ENCODE results near the gene EFCAB9. TPM values are rescaled to one million over a fixed set of nuclear protein-coding genes. Genes with fewer than 3 reads are reported as not detected.

EFCAB9 gene
- total and polyA plus RNA-seq, 2 of the 8 experiments (the other 6 are each of a cell fraction or from before 2014, with no cell fraction given) = not detected

DNA sequence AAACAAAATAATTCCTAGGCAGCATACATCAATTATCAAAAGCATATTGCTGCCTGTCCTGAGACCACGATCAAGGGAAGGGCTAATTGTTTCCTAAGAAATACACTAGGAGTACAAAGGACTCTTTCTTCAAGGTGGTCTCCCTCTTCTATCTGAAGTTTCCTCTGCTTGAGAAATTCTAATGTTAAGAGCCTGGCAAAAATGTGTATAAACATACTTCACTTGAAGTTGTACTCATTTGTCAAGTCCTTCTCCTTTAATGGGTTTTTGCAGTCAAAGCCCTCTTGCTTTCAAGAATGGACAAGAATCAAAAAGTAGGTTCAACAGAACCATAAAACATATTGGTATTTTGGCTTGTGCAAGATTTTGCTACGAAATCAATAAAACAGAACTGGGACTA, 58.5 kb downstream of the EFCAB9 start:
- no peak overlapping the region for H3K9ac ChIP-seq (replicated peaks in 1 of 4; ENCODE audit: extremely low read depth in 1 of 4, low read depth in 3 of 4, low read length in 3 of 4)
- no peak overlapping the region for H4K8ac ChIP-seq (ENCODE audit: extremely low read depth, insufficient read depth, low read length)
- H3K4ac ChIP-seq (replicated peaks; ENCODE audit: insufficient read length, low read depth, low read length) = no peak overlapping the region
- no peak overlapping the region for H4K5ac ChIP-seq (ENCODE audit: insufficient read length, low read depth, low read length)
- H3K4me1 ChIP-seq (replicated peaks in 1 of 4; ENCODE audit: control insufficient read depth in 3 of 4, insufficient read depth in 4 of 4, low read length in 3 of 4) = no peaks in the 10 kb centered on the region
- no peak overlapping the region for H3K14ac ChIP-seq (ENCODE audit: insufficient read length)
- WGBS, 2 experiments (ENCODE audit: extremely low coverage in 1 of 2, insufficient coverage in 1 of 2, insufficient read length in 1 of 2, insufficient replicate concordance in 2 of 2, low coverage in 1 of 2, low lambda C conversion rate in 2 of 2, missing lambda C conversion rate in 1 of 2) = 92% methylated on average over 2 of the region's 2 CpGs; no CpG with 5 or more reads in 1 of the 2 experiments
- peaks cover 2 to 18% (median 11%) of the 10 kb centered on the region in 4 experiments; a peak in 5 of 8 replicates for H3K36me3 ChIP-seq (ENCODE audit: control insufficient read depth in 2 of 4, insufficient read depth in 4 of 4, low read length in 3 of 4)
- H2AK5ac ChIP-seq (ENCODE audit: low read depth, low read length) = no peak overlapping the region
- ChIA-PET POLR2A (ENCODE audit: partially characterized antibody) (interaction anchor here (1.0 kb wide), 1 partner anchor 30 kb away, joined by 4 read pairs; no protein-coding TSS in a partner anchor), CTCF (ENCODE audit: partially characterized antibody) (no interaction called here)
- peaks cover 8% of the 10 kb centered on the region for H3K79me1 ChIP-seq (ENCODE audit: low read depth, low read length)
- peaks cover 0 to 74% of the 10 kb centered on the region in 2 experiments; a peak in 3 of 4 replicates for H3K79me2 ChIP-seq (ENCODE audit: control insufficient read depth in 1 of 2, insufficient read depth in 2 of 2, low read length in 2 of 2)
- no peak overlapping the region for H3K27ac ChIP-seq (ENCODE audit: low read depth, low read length)
- DNase-seq (ENCODE audit: low read depth in 1 of 2, low spot score in 2 of 2) (no peak), FAIRE-seq (no peak)
- H2AFZ ChIP-seq (ENCODE audit: low read length) = no peak overlapping the region
- no peak overlapping the region for H2BK120ac ChIP-seq (replicated peaks; ENCODE audit: low read depth, low read length)
- no peak overlapping the region for H2BK20ac ChIP-seq (ENCODE audit: low read length)
- H3K4me3 ChIP-seq (ENCODE audit: extremely low read depth in 1 of 4, insufficient read depth in 2 of 4, low read depth in 3 of 4, low read length in 4 of 4) = no peak overlapping the region
- H3K9me3 ChIP-seq (ENCODE audit: insufficient read depth in 2 of 2, low read depth in 1 of 2, low read length in 1 of 2) = no peaks in the 10 kb centered on the region
- H4K91ac ChIP-seq (replicated peaks; ENCODE audit: insufficient read length, low read length) = no peak overlapping the region
- H3K23ac ChIP-seq (ENCODE audit: insufficient read length) = no peak overlapping the region
- H2BK12ac ChIP-seq (ENCODE audit: low read depth, low read length) = no peak overlapping the region
- H2BK5ac ChIP-seq (ENCODE audit: low read depth, low read length) = no peak overlapping the region
- no peaks in the 10 kb centered on the region for H3K23me2 ChIP-seq (ENCODE audit: low read depth, low read length)
- H3K27me3 ChIP-seq (replicated peaks in 1 of 4; ENCODE audit: control insufficient read depth in 3 of 4, extremely low read depth in 1 of 4, insufficient read depth in 3 of 4, low read length in 3 of 4) = no peaks in the 10 kb centered on the region
- H2BK15ac ChIP-seq (ENCODE audit: low read length) = no peak overlapping the region
- H4K20me1 ChIP-seq (replicated peaks in 1 of 2; ENCODE audit: control insufficient read depth in 1 of 2, insufficient read depth in 2 of 2, low read length in 2 of 2) = peaks cover 0 to 1% of the 10 kb centered on the region in 2 experiments
- H3K18ac ChIP-seq (ENCODE audit: extremely low read depth, low read length) = no peak overlapping the region
- H3K56ac ChIP-seq (replicated peaks; ENCODE audit: insufficient read length, low read depth, low read length) = no peak overlapping the region
- H3K4me2 ChIP-seq (ENCODE audit: insufficient read depth in 1 of 2, low read depth in 2 of 2, low read length in 2 of 2) = no peak overlapping the region
- TF ChIP-seq, protein P1, sequence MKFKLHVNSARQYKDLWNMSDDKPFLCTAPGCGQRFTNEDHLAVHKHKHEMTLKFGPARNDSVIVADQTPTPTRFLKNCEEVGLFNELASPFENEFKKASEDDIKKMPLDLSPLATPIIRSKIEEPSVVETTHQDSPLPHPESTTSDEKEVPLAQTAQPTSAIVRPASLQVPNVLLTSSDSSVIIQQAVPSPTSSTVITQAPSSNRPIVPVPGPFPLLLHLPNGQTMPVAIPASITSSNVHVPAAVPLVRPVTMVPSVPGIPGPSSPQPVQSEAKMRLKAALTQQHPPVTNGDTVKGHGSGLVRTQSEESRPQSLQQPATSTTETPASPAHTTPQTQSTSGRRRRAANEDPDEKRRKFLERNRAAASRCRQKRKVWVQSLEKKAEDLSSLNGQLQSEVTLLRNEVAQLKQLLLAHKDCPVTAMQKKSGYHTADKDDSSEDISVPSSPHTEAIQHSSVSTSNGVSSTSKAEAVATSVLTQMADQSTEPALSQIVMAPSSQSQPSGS (IDR thresholded peaks at IDR 0.05; ENCODE audit: low read length) = no peak
- TF ChIP-seq GABPA (IDR thresholded peaks at IDR 0.05; ENCODE audit: borderline replicate concordance, insufficient read depth, low read length) (no peak), CBX8 (IDR thresholded peaks at IDR 0.05; ENCODE audit: borderline replicate concordance, low read depth, low read length) (no peak), EZH2 (IDR thresholded peaks at IDR 0.05; ENCODE audit: low read depth, low read length, severe bottlenecking) (no peak), NRF1 (IDR thresholded peaks at IDR 0.05; ENCODE audit: low read depth, low read length) (no peak), RBBP5 (IDR thresholded peaks at IDR 0.05; ENCODE audit: borderline replicate concordance, low read depth, low read length) (no peak), JUND (IDR thresholded peaks at IDR 0.05; ENCODE audit: low read length) (no peak), NANOG (IDR thresholded peaks at IDR 0.05; ENCODE audit: insufficient read depth, low read depth, low read length, poor library complexity, severe bottlenecking) (no peak), ZNF274 (IDR thresholded peaks at IDR 0.05; ENCODE audit: borderline replicate concordance, extremely low read depth, low read length) (no peak)
- TF ChIP-seq, protein P2, sequence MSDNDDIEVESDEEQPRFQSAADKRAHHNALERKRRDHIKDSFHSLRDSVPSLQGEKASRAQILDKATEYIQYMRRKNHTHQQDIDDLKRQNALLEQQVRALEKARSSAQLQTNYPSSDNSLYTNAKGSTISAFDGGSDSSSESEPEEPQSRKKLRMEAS (IDR thresholded peaks at IDR 0.05) = no peak

Measured in H1 (cell line).